ENCODE data around the gene CIRBP.

DNA sequence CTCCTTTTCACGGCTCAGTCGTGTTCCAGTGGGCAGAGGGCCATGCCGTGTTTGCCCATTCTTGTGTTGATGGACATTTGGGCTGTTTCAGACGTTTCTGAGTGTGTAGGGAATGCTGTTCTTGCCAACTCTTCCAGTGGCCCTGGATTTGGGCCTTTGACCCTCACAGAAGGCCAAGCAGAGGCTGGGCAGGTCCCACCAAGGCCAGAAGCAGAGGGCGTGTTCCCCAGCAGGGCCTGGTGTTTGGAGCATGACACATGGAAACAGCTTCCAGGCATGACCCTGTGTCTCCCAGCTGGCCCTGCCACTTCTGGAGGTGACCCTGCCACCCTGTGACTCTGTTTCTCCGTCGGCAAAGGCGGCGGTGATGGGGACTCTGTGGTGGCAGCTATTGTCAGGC is 52.4 kb downstream of the CIRBP start:
- no peak for TF ChIP-seq XRCC5 (optimal IDR thresholded peaks at IDR 0.05; ENCODE audit: low read length)
- no peak for TF ChIP-seq ZBTB21 (CRISPR knock-in tag; IDR thresholded peaks at IDR 0.05)
- peak; percentile 36; the same call in 1 of the 2 replicates for TF ChIP-seq NR2F6 (IDR thresholded peaks at IDR 0.05)
- TF ChIP-seq NR2F6 (CRISPR knock-in tag; IDR thresholded peaks at IDR 0.05): no peak
- TF ChIP-seq POLR2A (IDR thresholded peaks at IDR 0.05; ENCODE audit: insufficient read depth in 1 of 2, low read depth in 2 of 2, low read length in 2 of 2): no peak
- TF ChIP-seq, protein P1, sequence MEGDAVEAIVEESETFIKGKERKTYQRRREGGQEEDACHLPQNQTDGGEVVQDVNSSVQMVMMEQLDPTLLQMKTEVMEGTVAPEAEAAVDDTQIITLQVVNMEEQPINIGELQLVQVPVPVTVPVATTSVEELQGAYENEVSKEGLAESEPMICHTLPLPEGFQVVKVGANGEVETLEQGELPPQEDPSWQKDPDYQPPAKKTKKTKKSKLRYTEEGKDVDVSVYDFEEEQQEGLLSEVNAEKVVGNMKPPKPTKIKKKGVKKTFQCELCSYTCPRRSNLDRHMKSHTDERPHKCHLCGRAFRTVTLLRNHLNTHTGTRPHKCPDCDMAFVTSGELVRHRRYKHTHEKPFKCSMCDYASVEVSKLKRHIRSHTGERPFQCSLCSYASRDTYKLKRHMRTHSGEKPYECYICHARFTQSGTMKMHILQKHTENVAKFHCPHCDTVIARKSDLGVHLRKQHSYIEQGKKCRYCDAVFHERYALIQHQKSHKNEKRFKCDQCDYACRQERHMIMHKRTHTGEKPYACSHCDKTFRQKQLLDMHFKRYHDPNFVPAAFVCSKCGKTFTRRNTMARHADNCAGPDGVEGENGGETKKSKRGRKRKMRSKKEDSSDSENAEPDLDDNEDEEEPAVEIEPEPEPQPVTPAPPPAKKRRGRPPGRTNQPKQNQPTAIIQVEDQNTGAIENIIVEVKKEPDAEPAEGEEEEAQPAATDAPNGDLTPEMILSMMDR (CRISPR knock-in tag; IDR thresholded peaks at IDR 0.05): no peak
- TF ChIP-seq POLR2AphosphoS2 (IDR thresholded peaks at IDR 0.05; ENCODE audit: low read depth, low read length): no peak
- TF ChIP-seq SMAD9 (CRISPR knock-in tag; IDR thresholded peaks at IDR 0.05): no peak
- TF ChIP-seq, protein P2, sequence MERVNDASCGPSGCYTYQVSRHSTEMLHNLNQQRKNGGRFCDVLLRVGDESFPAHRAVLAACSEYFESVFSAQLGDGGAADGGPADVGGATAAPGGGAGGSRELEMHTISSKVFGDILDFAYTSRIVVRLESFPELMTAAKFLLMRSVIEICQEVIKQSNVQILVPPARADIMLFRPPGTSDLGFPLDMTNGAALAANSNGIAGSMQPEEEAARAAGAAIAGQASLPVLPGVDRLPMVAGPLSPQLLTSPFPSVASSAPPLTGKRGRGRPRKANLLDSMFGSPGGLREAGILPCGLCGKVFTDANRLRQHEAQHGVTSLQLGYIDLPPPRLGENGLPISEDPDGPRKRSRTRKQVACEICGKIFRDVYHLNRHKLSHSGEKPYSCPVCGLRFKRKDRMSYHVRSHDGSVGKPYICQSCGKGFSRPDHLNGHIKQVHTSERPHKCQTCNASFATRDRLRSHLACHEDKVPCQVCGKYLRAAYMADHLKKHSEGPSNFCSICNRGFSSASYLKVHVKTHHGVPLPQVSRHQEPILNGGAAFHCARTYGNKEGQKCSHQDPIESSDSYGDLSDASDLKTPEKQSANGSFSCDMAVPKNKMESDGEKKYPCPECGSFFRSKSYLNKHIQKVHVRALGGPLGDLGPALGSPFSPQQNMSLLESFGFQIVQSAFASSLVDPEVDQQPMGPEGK (CRISPR knock-in tag; IDR thresholded peaks at IDR 0.05): no peak
- TF ChIP-seq MLLT10 (CRISPR knock-in tag; IDR thresholded peaks at IDR 0.05): no peak
- TF ChIP-seq, protein P3, sequence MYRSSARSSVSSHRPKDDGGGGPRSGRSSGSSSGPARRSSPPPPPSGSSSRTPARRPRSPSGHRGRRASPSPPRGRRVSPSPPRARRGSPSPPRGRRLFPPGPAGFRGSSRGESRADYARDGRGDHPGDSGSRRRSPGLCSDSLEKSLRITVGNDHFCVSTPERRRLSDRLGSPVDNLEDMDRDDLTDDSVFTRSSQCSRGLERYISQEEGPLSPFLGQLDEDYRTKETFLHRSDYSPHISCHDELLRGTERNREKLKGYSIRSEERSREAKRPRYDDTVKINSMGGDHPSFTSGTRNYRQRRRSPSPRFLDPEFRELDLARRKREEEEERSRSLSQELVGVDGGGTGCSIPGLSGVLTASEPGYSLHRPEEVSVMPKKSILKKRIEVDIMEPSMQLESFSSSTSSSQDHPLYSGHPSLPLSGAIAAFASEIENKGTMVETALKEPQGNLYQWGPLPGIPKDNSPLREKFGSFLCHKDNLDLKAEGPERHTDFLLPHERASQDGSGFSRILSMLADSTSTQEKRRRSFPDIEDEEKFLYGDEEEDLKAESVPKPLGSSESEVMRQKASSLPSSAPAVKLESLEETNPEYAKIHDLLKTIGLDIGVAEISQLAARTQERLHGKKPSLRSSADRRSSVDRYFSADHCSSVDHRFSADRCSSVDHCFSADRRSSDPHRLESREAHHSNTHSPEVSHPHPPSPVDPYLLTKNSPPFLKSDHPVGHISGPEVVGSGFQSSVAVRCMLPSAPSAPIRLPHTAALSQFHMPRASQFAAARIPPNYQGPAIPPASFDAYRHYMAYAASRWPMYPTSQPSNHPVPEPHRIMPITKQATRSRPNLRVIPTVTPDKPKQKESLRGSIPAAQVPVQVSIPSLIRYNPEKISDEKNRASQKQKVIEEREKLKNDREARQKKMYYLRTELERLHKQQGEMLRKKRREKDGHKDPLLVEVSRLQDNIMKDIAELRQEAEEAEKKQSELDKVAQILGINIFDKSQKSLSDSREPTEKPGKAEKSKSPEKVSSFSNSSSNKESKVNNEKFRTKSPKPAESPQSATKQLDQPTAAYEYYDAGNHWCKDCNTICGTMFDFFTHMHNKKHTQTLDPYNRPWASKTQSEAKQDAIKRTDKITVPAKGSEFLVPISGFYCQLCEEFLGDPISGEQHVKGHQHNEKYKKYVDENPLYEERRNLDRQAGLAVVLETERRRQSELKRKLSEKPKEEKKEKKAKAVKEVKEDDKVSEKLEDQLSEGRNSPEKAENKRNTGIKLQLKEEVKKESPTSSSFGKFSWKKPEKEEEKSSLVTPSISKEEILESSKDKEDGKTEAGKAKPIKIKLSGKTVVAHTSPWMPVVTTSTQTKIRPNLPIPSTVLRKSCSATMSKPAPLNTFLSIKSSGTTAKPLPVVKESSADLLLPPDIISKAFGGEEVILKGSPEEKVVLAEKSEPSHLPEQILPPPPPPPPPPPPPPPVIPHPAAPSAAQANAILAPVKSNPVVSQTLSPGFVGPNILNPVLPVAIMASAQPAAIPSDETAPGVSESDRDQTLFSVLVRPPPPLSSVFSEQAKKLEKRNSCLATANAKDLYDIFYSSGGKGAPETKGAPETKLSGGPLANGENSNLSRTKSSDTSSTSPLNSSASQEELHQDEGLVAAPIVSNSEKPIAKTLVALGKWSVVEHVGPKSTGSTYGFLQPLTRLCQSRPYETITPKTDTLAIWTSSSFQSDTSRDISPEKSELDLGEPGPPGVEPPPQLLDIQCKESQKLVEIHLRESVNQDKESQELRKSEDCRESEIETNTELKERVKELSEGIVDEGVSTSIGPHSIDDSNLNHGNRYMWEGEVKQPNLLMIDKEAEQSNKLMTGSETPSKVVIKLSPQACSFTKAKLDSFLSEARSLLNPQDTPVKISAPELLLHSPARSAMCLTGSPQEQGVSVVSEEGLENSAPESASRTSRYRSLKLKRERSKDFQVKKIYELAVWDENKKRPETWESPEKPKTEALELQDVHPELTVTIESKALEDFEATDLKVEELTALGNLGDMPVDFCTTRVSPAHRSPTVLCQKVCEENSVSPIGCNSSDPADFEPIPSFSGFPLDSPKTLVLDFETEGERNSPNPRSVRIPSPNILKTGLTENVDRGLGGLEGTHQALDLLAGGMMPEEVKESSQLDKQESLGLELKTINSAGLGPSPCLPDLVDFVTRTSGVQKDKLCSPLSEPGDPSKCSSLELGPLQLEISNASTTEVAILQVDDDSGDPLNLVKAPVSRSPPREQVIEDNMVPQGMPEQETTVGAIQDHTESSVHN (CRISPR knock-in tag; IDR thresholded peaks at IDR 0.05): no peak
- no peak for TF ChIP-seq ZNF549 (CRISPR knock-in tag; IDR thresholded peaks at IDR 0.05)
- no peak for TF ChIP-seq ZNF367 (CRISPR knock-in tag; IDR thresholded peaks at IDR 0.05; ENCODE audit: borderline replicate concordance)
- TF ChIP-seq RFXANK (CRISPR knock-in tag; IDR thresholded peaks at IDR 0.05): no peak

Data from HepG2 (cell line).